Dendritic cell treated with granulocyte-macrophage colony-stimulating factor and Interleukin-4, amounts not matched to agents 40 ng/mL and 50 ng/mL, for 4 days (primary cell): ENCODE results near the gene AGXT.

Experiments used
- H3K27ac Mint-ChIP-seq: one replicate; pipeline ENCODE4 v1.8.0; 2022; ENCODE audit warnings: mild to moderate bottlenecking, mixed read lengths
- H3K27me3 Mint-ChIP-seq: one replicate; pipeline ENCODE4 v1.8.0; 2022; ENCODE audit warnings: mild to moderate bottlenecking, mixed read lengths
- H3K36me3 Mint-ChIP-seq: one replicate; pipeline ENCODE4 v1.8.0; 2022; ENCODE audit warnings: low read depth, mixed read lengths
- H3K4me1 Mint-ChIP-seq: one replicate; pipeline ENCODE4 v1.8.0; 2022; ENCODE audit warnings: low read depth, mixed read lengths
- H3K4me3 Mint-ChIP-seq: one replicate; pipeline ENCODE4 v1.8.0; 2022; ENCODE audit warnings: mild to moderate bottlenecking, moderate library complexity, mixed read lengths
- H3K9me3 Mint-ChIP-seq: one replicate; pipeline ENCODE4 v1.8.0; 2022; ENCODE audit warnings: mixed read lengths
- intact Hi-C: fragments of 100-400 bp; cut with micrococcal nuclease; formaldehyde crosslinking; loops from one replicate; pipeline ENCODE4 v1.15.0; 2022

AGXT gene

DNA sequence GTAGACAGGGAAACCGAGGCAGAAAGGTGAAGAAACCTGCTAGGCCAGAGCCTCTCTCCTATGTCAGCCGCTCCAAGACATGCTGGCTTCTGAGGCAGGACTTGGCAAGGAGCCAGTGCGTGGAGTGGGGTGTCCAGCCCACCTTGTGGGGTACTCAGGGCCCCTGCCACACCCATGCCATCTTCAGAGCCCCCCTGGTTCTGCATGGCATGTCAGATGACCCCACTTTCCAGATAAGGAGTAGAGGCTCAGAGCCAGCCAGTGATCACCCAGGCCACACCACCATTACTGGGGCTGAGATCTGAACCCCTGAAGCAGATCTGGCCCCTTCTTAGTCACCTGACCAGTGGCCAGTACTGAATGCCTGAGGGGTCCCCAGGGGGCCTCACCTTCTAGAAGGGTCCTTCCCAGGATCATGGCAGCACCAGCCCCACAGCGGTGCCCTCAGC, 52.2 kb downstream of the AGXT start:
- Mint-ChIP-seq H3K4me3 (no peak overlapping the region), H3K27ac (no peak overlapping the region), H3K4me1 (no peaks in the 10 kb centered on the region), H3K9me3 (no peaks in the 10 kb centered on the region), H3K27me3 (peaks cover 20% of the 10 kb centered on the region), H3K36me3 (no peaks in the 10 kb centered on the region)
- intact Hi-C loops = no loop called here

DNA sequence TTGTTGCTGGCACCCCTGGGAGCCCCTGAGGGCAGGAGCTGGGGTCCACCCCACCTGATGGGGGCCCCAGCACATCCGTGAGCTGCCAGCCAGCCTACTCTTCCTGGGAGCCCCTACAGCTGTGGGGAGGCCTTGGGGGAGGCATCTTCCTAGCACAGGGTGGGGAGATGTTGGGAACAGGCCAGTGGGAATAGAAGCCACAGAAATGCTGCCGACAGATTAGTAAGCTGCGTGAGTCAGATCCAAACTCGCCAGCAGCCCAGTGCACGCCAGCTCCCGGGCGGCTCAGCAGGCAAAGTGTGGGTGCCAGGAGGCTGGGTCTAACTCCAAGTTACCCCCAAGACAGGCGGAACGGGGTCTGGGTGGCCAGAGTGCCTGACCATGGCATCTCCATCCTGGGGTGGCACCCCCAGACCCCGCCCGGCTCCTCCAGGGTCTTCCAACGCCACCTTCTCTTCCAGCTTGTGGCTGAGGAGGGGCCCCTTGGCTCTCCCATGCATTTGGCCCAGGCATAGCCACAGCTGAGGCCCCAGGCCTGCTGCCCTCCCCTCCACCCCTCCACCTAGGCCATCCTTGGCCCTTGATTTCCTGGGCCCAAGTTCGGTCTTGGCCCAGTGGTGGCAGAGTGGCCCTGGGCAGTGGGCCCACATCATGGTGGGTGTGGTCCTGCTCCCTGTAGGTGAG, 52.8 kb downstream of the AGXT start:
- no peak overlapping the region for H3K4me3 Mint-ChIP-seq
- no peaks in the 10 kb centered on the region for H3K36me3 Mint-ChIP-seq
- no peaks in the 10 kb centered on the region for H3K9me3 Mint-ChIP-seq
- H3K27me3 Mint-ChIP-seq = peaks cover 16% of the 10 kb centered on the region
- no peak overlapping the region for H3K27ac Mint-ChIP-seq
- intact Hi-C loops = no loop called here
- H3K4me1 Mint-ChIP-seq = no peaks in the 10 kb centered on the region

DNA sequence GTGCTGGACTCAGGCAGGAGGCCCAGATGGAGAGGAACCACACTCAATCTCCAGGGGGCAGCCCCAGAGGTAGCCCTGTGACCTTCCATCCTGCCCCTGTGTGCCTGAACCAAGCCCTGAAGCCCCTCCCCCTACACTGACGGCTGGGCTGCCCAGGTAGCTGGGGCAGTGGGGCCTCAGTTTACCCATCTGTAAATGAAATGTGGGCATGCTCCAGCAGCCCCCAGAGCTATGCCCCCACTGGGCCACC, 53.3 kb downstream of the AGXT start:
- intact Hi-C loops = no loop called here

GRCh38 chr2:240922245-240922981, 53.8 kb downstream of the AGXT start:
- Mint-ChIP-seq H3K9me3 (no peaks in the 10 kb centered on the region), H3K4me3 (no peak overlapping the region), H3K4me1 (peaks cover 5% of the 10 kb centered on the region), H3K27ac (no peak overlapping the region), H3K36me3 (no peaks in the 10 kb centered on the region), H3K27me3 (peaks cover 6% of the 10 kb centered on the region)
- intact Hi-C loops = no loop called here

More for the DNA sequence above, 53.3 kb downstream of the AGXT start:
- Mint-ChIP-seq H3K9me3 (no peaks in the 10 kb centered on the region), H3K4me3 (no peak overlapping the region), H3K36me3 (no peaks in the 10 kb centered on the region), H3K27me3 (peaks cover 11% of the 10 kb centered on the region), H3K4me1 (peaks cover 1% of the 10 kb centered on the region), H3K27ac (no peak overlapping the region)

DNA sequence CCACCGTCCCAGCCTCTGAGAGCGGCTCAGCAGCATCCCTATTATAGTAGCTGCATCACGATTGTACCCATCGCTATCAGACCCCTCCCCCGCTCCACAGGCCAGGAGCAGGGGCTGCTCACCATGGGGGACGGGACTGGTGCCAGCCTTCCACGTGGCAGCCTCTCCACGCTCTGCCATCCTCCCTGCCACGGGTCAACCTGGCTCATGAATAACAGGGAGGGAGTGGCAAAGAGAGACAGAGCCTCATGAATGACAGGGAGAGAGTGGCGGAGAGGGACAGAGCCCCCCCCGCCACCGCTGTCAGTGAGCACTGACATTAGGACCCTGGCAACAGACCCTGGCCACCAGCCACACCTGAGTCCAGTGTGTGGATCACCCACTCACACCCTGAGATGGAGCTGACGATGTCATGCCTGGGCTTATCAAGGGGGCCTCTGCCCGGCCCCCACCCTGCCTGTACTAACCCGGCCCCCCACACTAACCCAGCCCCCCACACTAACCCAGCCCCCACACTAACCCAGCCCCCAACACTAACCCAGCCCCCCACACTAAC, 54.4 kb downstream of the AGXT start:
- H3K27me3 Mint-ChIP-seq = peaks cover 5% of the 10 kb centered on the region
- no peak overlapping the region for H3K27ac Mint-ChIP-seq

DNA sequence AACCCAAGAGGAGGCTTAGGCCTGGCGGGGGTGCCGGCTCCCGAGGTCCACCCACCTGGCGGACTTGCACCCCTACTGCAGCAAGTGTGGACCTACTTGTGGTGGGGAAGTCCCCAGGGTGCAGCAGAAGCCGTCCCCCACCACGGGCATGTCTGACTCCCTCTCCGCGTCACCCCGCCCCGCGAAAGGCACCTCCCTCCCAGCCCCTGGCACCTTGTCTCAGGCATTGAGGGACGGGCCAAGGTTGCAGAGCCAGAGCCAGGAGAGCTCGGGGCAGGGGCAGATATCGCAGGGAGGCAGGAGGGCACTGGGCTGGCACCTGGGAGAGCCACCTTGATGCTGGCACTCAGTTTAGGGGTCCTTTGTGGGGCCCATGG, 56.6 kb downstream of the AGXT start:
- Mint-ChIP-seq H3K27me3 (peaks cover 5% of the 10 kb centered on the region), H3K27ac (no peak overlapping the region), H3K4me3 (no peak overlapping the region), H3K4me1 (peaks cover 5% of the 10 kb centered on the region), H3K9me3 (no peaks in the 10 kb centered on the region), H3K36me3 (no peaks in the 10 kb centered on the region)
- intact Hi-C loops = no loop called here

More for the DNA sequence above, 54.4 kb downstream of the AGXT start:
- peaks cover 5% of the 10 kb centered on the region for H3K4me1 Mint-ChIP-seq
- H3K36me3 Mint-ChIP-seq = no peaks in the 10 kb centered on the region
- H3K4me3 Mint-ChIP-seq = no peak overlapping the region
- intact Hi-C loops = no loop called here
- no peaks in the 10 kb centered on the region for H3K9me3 Mint-ChIP-seq

DNA sequence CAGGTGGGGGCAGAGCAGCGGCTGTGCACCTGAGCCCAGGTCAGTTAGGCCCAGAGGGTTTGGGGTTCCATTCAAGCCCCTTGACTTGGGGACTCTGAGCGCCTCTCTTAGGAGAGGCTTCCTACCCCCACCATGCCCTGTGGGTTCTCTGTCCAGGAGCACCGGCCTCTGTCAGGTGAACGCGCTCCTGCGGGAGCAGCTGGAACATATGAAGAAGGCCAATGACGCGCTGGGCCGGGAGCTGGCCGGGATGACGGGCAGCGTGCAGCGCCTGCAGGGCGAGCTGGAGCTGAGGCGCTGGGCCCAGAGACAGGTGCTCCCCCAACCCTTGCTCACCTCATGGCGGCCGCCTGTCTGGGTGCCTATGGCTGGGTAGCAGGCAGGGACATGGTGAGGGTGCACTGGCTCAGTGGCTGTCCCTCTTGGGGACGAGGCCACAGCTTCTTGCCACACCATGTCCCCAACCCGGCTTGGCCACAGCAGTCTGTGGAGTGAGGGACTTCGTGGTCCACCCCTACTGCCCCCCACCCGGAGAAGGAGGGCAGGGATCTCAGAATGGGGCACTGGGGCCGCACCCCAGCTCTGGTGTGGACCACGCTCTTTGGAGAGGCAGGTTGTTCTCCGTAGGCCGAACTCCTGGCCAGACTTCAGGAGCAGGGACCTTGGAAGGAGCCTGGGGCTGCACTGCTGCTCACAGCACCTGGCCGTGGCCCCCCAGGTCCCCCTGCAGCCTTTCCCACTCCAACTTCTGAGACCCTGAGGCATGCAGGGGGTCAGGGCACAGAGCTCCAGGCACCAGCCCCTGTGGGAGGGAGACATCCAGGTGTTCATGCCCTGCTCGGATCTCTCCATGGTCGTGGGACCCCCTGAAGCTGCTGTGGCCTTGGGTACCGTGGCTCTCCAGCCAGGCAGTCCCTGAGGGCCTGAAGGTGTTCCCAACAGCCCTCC, 57.2 kb downstream of the AGXT start:
- intact Hi-C loops = no loop called here
- no peak overlapping the region for H3K4me3 Mint-ChIP-seq
- H3K9me3 Mint-ChIP-seq = no peaks in the 10 kb centered on the region
- no peak overlapping the region for H3K27ac Mint-ChIP-seq
- H3K36me3 Mint-ChIP-seq = no peaks in the 10 kb centered on the region
- H3K4me1 Mint-ChIP-seq = peaks cover 5% of the 10 kb centered on the region
- H3K27me3 Mint-ChIP-seq = peaks cover 5% of the 10 kb centered on the region

DNA sequence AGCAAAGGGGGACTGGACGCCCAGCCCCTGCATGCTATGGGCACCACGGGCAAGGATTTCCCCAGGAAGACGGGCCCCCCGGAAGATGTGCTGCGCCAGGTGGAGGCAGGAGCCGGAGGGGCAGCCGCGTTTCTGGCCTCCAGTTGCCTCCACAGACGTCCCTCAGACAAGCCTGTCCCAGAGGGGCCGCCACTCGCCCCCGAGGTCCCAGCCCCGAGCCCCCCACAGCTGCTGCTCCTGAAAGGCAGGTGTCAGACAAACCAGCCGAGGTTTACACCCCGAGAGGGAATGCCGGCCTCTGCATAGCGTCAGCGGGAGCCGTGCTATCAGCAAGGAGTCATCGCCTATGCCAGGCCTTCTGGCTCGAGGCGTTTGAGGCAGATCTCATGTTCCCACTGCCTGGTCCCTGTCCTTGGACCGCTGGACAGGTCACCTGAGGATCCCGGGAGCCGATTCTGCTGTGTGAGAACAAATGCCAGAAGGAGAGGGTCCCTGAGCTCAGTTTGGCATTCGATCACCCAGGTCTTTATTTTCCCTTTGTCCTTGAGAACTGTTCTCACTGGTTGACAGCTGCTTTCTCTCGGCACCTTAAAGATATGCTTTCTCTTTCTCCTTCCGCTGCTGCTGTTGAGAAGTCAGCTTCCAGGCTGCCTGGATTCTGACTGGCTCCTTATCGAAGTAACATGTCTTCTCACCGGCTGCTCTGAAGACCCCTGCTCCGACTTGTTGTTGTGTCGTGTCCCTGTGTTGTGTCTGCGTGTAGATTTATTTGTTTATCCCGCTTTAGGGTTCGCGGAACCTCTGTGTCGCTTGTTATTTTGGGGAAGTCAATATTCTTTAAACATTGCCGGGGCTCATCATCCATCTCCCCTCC, 58.1 kb downstream of the AGXT start:
- H3K4me3 Mint-ChIP-seq = no peak overlapping the region
- no peaks in the 10 kb centered on the region for H3K9me3 Mint-ChIP-seq
- intact Hi-C loops = no loop called here
- H3K27ac Mint-ChIP-seq = no peak overlapping the region
- H3K36me3 Mint-ChIP-seq = no peaks in the 10 kb centered on the region
- H3K27me3 Mint-ChIP-seq = peaks cover 5% of the 10 kb centered on the region
- peaks cover 5% of the 10 kb centered on the region for H3K4me1 Mint-ChIP-seq

DNA sequence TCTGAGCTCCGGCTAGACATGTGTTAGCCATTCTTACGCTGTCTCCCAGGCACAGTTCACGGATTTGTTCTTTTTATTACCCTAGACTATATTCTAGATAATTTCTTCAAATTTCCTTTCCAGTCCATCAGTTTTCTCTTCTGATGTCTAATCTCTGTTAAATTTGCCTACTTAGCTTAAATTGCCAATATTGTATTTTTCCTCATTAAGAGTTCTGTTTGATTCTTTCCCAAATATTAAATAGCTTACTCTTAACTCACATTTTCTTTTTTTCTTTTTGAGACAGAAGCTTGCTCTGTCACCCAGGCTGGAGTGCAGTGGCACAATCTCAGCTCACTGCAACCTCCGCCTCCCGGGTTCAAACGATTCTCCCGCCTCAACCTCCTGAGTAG, 58.8 kb downstream of the AGXT start:
- no peak overlapping the region for H3K27ac Mint-ChIP-seq

GRCh38 chr2:240928476-240929363, 60.1 kb downstream of the AGXT start:
- H3K4me3 Mint-ChIP-seq = no peak overlapping the region
- intact Hi-C loops = no loop called here
- H3K9me3 Mint-ChIP-seq = no peaks in the 10 kb centered on the region
- H3K4me1 Mint-ChIP-seq = peaks cover 5% of the 10 kb centered on the region
- no peaks in the 10 kb centered on the region for H3K36me3 Mint-ChIP-seq
- H3K27me3 Mint-ChIP-seq = peaks cover 4% of the 10 kb centered on the region
- H3K27ac Mint-ChIP-seq = no peak overlapping the region

More for the DNA sequence above, 58.8 kb downstream of the AGXT start:
- H3K9me3 Mint-ChIP-seq = no peaks in the 10 kb centered on the region
- peaks cover 5% of the 10 kb centered on the region for H3K4me1 Mint-ChIP-seq
- H3K27me3 Mint-ChIP-seq = peaks cover 3% of the 10 kb centered on the region
- intact Hi-C loops = no loop called here
- no peaks in the 10 kb centered on the region for H3K36me3 Mint-ChIP-seq
- H3K4me3 Mint-ChIP-seq = no peak overlapping the region

DNA sequence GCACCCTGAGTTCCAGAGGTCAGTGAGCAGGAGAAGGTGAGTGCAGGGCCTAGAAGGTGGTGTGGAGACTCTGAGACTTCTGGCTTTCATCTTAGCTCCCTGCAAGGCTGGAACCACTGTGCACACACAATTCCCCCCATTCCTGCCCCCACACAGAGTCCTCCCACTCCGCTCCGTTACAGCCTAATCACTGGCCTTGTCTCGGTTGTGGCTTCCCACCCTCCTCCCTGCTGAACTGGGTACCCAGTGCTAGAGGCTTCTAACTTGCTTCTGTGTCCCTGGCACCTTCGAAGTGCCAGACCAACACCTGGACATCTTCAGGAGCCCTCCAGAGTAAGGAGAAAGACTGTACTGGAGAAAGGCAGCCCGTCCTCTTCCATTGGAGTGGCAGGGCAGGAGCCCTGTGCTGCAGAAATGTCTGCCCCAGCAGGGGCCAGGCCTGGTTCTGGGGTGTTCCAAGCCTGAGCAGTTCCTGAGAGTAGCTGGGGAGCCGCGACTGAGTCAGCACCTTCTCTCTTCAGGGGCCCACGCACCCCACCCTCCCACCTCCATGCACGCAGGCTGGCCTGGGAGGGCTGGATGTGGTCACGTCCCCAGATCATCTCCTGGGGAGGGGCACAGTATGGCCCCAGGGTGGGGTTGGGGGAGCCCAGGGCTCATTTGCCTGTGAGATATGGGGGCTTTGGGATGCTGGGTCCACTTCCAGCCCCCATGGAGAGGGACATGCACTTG, 60.9 kb downstream of the AGXT start:
- Mint-ChIP-seq H3K4me3 (no peak overlapping the region), H3K27me3 (peaks cover 4% of the 10 kb centered on the region), H3K9me3 (no peaks in the 10 kb centered on the region), H3K36me3 (no peaks in the 10 kb centered on the region), H3K27ac (no peak overlapping the region), H3K4me1 (peaks cover 5% of the 10 kb centered on the region)
- intact Hi-C loops = no loop called here
